ENCODE measurements around the gene LMF1.

DNA sequence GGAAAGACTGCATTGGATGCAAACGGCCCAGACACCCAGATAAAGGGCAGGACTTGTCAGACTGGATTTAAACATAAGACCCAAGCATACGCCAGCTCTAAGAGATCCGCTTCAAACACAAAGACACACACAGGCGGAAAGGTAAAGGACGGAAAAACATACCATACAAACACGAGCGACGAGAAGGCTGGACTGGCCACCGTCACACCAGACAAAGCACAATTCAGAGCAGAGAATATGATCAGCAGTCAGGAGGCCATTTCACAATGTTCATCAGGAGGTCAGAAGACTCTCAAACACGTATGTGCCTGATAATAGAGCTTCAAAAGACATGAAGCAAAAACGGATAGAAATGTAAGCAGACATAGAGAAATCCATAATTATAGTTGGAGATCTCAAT lies 85.4 kb downstream of the LMF1 start:
- TF ChIP-seq SIN3A (IDR thresholded peaks at IDR 0.05; ENCODE audit: borderline replicate concordance, insufficient read depth, low read length) (no peak), FOXP2 (optimal IDR thresholded peaks at IDR 0.05; ENCODE audit: borderline replicate concordance, extremely low read depth, extremely low read length, insufficient read depth) (no peak), POLR2AphosphoS5 (IDR thresholded peaks at IDR 0.05; ENCODE audit: low read depth, low read length) (no peak)
- TF ChIP-seq, protein P1, sequence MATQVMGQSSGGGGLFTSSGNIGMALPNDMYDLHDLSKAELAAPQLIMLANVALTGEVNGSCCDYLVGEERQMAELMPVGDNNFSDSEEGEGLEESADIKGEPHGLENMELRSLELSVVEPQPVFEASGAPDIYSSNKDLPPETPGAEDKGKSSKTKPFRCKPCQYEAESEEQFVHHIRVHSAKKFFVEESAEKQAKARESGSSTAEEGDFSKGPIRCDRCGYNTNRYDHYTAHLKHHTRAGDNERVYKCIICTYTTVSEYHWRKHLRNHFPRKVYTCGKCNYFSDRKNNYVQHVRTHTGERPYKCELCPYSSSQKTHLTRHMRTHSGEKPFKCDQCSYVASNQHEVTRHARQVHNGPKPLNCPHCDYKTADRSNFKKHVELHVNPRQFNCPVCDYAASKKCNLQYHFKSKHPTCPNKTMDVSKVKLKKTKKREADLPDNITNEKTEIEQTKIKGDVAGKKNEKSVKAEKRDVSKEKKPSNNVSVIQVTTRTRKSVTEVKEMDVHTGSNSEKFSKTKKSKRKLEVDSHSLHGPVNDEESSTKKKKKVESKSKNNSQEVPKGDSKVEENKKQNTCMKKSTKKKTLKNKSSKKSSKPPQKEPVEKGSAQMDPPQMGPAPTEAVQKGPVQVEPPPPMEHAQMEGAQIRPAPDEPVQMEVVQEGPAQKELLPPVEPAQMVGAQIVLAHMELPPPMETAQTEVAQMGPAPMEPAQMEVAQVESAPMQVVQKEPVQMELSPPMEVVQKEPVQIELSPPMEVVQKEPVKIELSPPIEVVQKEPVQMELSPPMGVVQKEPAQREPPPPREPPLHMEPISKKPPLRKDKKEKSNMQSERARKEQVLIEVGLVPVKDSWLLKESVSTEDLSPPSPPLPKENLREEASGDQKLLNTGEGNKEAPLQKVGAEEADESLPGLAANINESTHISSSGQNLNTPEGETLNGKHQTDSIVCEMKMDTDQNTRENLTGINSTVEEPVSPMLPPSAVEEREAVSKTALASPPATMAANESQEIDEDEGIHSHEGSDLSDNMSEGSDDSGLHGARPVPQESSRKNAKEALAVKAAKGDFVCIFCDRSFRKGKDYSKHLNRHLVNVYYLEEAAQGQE (IDR thresholded peaks at IDR 0.05; ENCODE audit: insufficient read depth in 1 of 2, low read depth in 2 of 2, low read length in 2 of 2) = no peak

Data from PFSK-1 (cell line).